ENCODE results near the gene MTF2.
A peak's percentile ranks its signal among the peaks of the same experiment; 100 is the strongest.

The MTF2 gene

DNA sequence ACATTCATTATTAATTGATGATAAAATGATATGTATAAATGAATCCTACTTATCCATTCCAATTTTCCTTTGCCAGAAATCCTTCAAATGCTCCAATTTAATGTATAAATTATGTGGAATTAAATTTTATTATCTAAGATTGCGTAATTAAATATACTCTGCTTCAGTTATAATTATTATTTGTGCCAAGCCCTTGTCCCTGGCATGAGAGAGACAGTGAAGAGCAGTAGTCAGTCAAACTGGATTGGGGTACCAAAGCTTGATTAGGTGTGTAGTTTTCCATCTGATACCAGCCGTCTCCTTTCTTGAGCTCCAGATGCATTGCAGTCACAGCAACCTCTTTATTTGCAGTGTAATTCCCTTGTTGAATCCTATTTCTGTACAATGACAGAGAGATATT is 22.4 kb upstream of the MTF2 start:
- no peak for DNase-seq (ENCODE audit: low read depth in 1 of 2, low spot score in 1 of 2)
- TF ChIP-seq JUND (IDR thresholded peaks at IDR 0.05; ENCODE audit: low read depth) = no peak
- in situ Hi-C loops (cut with HindIII; ENCODE audit: low pct_unique_long_range_greater_than_20kb, low sequenced_read_pairs) = no loop called here

DNA sequence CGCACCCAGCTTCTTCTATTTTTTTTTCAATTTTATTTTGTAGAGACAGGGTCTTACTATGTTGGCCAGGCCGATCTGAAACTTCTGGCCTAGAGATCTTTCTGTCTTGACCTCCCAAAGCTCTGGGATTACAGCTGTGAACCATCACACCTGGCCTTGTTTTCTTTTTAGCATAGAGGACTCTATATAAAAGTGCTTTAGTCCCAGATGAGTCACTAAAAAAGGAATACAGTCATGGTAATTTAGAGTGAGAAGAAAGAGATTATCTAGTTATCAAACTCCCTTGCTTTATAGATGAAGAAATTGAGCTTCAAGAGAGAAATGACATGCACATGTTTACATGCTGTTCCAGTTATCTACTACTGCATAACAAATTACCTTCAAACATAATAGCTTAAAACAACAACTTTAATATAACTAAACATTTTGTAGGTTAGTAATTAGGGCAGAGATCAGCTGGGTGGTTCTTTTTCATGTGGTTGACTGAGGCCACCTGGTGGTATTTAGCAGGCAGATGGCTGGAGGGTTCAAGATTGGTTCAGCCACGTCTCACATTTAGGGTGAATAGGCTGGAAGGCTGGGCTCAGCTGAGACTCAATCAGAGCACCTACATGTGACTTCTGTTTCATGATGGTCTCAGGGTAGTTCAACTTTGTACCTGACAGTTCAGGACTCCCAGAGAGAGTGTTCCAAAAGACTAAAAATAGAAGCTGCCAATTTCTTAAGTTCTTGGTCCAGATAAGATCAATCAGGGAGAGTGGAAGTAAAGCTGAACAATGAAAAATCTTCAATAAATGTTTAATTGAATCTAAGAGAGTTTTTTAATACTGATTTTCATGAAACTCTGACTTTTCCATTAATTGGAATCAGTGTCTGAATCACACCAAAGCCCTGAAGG is 16.9 kb upstream of the MTF2 start:
- TF ChIP-seq JUND (IDR thresholded peaks at IDR 0.05; ENCODE audit: low read depth) = no peak
- in situ Hi-C loops (cut with HindIII; ENCODE audit: low pct_unique_long_range_greater_than_20kb, low sequenced_read_pairs) = no loop called here
- peak in 1 of 2 experiments; percentile 57 for DNase-seq (ENCODE audit: low read depth in 1 of 2, low spot score in 1 of 2)

DNA sequence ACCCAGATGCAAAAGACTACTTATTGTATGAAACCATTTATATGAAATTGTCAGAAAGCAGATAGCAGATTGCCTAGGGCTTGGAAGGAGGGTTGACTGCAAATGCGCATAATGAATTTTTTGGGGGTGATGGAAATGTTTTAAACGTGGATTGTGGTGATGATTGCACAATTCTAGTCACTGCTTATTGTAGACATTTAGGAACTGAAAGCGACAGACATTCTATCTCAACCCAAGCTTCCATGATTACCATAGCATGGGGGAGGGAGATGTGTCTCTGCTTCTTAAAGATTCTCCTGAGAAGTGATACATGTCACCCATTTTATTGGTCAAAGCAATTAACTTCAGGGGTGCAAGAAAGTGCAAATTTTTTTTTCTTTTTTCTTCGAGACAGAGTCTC is 2.8 kb upstream of the MTF2 start:
- in situ Hi-C loops (cut with HindIII; ENCODE audit: low pct_unique_long_range_greater_than_20kb, low sequenced_read_pairs) = no loop called here
- no peak for DNase-seq (ENCODE audit: low read depth in 1 of 2, low spot score in 1 of 2)

DNA sequence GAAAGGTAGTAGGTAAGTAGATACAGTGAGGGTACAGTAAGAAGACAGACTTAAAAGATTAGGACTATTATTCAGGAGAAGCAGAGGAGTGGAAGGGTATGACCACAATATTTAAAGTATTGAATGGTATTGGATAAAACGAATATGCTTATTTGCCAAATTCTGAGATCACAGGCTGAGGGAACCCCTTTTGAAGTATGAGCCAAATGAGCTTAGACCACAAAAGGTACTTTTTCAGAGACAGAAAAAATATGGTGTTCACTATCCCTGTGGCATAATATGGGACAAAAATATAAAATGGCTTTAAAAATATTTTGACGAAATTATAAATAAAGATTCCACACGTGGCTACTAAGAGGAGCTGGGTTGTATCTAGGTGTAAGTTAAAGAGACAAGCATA is 880 bp upstream of the MTF2 start:
- in situ Hi-C loops (cut with HindIII; ENCODE audit: low pct_unique_long_range_greater_than_20kb, low sequenced_read_pairs) = no loop called here
- DNase-seq (ENCODE audit: low read depth in 1 of 2, low spot score in 1 of 2) = no peak

More for the DNA sequence above, 2.8 kb upstream of the MTF2 start:
- no peak for TF ChIP-seq JUND (IDR thresholded peaks at IDR 0.05; ENCODE audit: low read depth)

DNA sequence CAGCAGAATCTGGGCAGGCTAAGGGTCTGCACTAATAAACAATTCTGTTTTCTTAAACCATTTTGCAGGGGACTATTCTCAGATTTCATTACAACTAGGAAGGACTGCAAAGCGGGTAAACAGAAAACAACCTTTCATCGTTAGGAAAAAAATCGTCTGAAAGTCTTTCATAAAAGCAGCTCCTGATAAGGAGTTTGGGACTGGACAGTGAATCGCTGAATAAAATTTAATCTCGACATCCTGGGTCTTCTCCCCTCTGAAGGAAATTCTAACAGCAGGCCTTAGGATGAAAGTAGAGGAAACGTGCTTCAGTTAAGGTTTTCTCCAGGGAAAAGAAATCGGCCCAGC is 471 bp upstream of the MTF2 start:
- DNase-seq (ENCODE audit: low read depth in 1 of 2, low spot score in 1 of 2) = no peak
- in situ Hi-C loops (cut with HindIII; ENCODE audit: low pct_unique_long_range_greater_than_20kb, low sequenced_read_pairs) = no loop called here
- no peak for TF ChIP-seq JUND (IDR thresholded peaks at IDR 0.05; ENCODE audit: low read depth)

More for the DNA sequence above, 880 bp upstream of the MTF2 start:
- no peak for TF ChIP-seq JUND (IDR thresholded peaks at IDR 0.05; ENCODE audit: low read depth)

DNA sequence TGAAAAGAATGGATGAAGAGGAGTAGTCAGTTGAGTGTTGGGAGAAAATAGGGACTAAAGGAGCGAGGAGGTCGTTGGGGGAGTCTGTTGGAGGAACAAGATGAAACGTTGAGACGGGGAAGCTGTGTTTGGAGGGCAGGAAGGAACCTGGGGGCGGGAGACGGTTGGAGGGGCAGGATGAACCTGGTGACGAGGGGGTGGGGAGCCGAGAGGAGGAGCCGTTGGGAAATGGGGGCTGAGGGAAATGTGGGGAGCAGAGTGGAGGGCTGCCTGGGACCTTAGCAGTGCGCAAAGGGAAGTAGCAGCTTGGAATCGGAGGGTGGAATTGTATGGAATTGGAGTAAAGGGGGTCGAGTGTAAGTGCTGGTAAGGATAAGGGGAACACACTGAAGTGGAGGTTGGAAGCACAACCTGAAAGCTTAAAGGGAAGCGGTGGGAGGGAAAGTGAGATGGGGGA is 630 bp downstream of the MTF2 start:
- TF ChIP-seq JUND (IDR thresholded peaks at IDR 0.05; ENCODE audit: low read depth) = no peak
- DNase-seq (ENCODE audit: low read depth in 1 of 2, low spot score in 1 of 2) = no peak
- in situ Hi-C loops (cut with HindIII; ENCODE audit: low pct_unique_long_range_greater_than_20kb, low sequenced_read_pairs) = no loop called here

DNA sequence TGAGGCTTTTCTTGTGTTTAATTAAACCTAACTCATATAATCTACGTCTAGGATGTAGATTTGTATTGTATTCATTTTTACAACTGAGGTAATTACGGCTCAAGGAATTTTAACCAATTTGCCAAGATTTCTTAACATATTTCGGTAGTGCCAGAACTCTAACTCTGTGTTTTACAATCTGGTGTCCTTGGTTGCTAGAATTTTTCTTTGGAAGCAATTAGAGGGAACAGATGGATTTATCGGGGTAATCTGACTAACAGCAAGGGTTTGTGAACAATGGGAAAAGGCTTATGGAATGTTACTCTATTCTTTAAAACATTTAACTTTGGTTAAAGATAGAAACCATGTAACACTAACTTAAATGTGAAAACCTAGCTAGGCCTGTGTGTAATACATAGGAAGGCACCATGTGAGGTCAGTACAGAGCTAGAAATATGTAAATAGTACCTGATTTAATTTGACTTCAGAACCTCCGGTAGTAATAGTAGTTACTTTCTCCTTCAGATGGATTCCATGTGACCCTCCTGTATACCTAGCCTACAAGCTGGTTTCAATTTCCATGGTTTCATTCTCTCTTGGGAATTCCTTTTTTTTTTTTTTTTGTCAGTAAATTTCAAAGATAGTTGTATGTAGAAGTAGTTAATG is 1.2 kb downstream of the MTF2 start:
- TF ChIP-seq JUND (IDR thresholded peaks at IDR 0.05; ENCODE audit: low read depth) = no peak
- in situ Hi-C loops (cut with HindIII; ENCODE audit: low pct_unique_long_range_greater_than_20kb, low sequenced_read_pairs) = no loop called here
- peak; percentile 20 to 65 for DNase-seq (ENCODE audit: low read depth in 1 of 2, low spot score in 1 of 2)

DNA sequence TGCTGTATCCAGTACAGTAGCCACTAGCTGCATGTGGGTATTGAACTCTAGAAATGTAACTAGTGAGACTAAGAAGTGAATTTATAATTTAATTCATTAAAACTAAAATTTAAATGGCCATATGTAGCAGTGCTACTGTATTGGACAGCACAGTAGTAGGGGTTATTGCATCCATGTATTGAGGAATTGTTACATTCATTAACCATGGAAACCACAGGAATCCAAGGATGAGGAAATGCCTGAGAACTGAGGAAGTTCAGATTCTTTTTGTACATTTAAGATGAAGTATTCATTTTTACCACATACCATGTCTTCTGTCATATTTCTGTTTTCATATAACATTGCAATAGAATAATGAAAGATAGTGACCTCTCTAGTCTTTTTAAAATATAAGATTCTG is 2.6 kb downstream of the MTF2 start:
- no peak for DNase-seq (ENCODE audit: low read depth in 1 of 2, low spot score in 1 of 2)
- in situ Hi-C loops (cut with HindIII; ENCODE audit: low pct_unique_long_range_greater_than_20kb, low sequenced_read_pairs) = no loop called here
- TF ChIP-seq JUND (IDR thresholded peaks at IDR 0.05; ENCODE audit: low read depth) = no peak

DNA sequence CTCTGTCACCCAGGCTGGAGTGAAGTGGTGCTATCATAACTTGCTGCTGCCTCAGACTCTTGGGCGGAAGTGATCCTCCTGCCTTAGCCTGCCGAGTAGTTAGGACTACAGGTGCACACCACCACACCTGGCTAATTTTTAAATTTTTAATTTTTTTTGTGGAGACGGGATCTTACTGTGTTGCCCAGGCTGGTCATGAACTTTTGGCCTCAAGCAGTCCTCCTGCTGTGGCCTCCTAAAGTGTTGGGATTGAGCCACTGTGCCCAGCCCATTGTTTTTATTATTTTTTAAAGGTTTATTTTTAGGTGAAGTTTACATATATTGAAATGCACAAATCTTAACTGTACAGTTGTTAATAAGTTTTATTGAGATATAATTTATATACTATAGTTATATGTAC is 3.2 kb downstream of the MTF2 start:
- no peak for DNase-seq (ENCODE audit: low read depth in 1 of 2, low spot score in 1 of 2)
- in situ Hi-C loops (cut with HindIII; ENCODE audit: low pct_unique_long_range_greater_than_20kb, low sequenced_read_pairs) = no loop called here
- no peak for TF ChIP-seq JUND (IDR thresholded peaks at IDR 0.05; ENCODE audit: low read depth)

DNA sequence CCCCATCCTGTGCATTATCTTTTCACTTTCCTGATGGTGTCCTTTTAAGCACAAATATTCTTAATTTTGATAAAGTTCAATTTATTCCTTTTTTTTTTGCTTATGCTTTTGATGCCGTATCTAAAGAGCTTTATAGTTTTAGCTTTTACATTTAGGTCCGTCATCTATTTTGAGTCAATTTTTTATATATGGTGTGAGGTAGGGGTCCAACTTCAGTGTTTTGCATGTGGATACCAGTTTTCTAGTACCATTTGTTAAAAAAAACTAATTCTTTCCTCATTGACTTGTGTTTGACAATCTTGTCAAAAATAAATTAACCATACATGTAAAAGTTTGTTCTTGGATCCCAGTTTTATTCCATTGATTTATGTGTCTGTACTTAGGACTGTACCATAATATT is 4.9 kb downstream of the MTF2 start:
- DNase-seq (ENCODE audit: low read depth in 1 of 2, low spot score in 1 of 2) = no peak
- in situ Hi-C loops (cut with HindIII; ENCODE audit: low pct_unique_long_range_greater_than_20kb, low sequenced_read_pairs) = no loop called here
- TF ChIP-seq JUND (IDR thresholded peaks at IDR 0.05; ENCODE audit: low read depth) = no peak

DNA sequence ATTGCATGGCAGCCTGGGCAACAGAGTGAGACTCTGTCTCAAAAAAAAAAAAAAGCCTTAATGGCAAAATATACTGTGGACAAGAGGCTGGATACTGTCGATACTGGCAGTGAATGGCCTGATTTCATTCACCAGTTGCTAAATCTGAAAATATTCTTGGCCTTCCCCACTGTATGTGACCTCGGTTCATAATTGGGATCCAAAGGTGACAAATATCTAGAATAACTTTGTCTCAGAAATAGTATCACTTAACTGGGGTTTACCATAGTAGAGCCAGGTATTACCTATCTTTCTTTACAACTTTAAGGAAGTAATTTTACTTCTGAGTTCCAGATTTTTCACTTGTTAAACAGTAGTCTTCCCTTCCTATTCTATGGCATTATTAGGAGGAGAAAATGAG is 8.4 kb downstream of the MTF2 start:
- TF ChIP-seq JUND (IDR thresholded peaks at IDR 0.05; ENCODE audit: low read depth) = no peak
- no peak for DNase-seq (ENCODE audit: low read depth in 1 of 2, low spot score in 1 of 2)
- in situ Hi-C loops (cut with HindIII; ENCODE audit: low pct_unique_long_range_greater_than_20kb, low sequenced_read_pairs) = no loop called here

DNA sequence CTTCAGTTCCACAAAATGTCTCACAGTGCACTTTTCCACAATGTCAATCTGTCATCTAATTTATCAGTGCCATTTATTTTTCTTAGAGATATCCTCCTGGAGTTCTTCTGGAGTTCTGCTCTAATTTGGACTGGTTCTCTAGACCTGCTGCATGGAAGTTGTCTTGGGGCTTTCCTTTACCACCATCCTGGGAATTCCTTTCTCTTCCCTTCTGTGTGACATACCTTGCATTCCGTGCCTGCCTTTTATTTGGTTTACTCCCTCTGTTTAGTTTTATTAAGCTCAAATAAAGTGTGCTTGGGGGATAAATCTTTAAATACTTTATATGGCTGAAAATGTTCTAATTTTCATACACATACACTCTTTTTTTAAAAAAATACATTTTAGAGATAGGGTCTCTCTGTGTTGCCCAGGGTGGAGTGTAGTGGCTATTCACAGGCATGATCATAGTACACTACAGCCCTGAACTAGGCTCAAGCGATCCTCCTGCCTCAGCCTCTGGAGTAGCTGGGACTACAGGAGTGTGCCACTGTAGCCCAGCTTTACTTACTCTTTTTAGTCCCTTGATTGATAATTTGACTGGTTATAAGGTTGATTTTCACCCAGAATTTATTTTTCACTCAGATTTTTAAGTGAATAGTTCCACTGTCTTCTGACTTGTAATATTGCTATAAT is 14.4 kb downstream of the MTF2 start:
- in situ Hi-C loops (cut with HindIII; ENCODE audit: low pct_unique_long_range_greater_than_20kb, low sequenced_read_pairs) = no loop called here
- TF ChIP-seq JUND (IDR thresholded peaks at IDR 0.05; ENCODE audit: low read depth) = no peak

More for the DNA sequence above, 14.4 kb downstream of the MTF2 start:
- DNase-seq (ENCODE audit: low read depth in 1 of 2, low spot score in 1 of 2) = peak in 1 of 2 experiments; percentile 46
